Effector memory CD4-positive, alpha-beta T cell (primary cell): ENCODE measurements around the gene PLEKHG3.

ENCODE experiments used
- DNase-seq, 3 donors: peaks; one replicate each; pipeline ENCODE4 v3.0.0-alpha.2; 2020
- H3K27ac ChIP-seq: 2 replicates; pipeline ENCODE4 v1.7.0; 2013; ENCODE audit warnings: mild to moderate bottlenecking, low read length, moderate library complexity; ENCODE audit not compliant: insufficient read depth, poor library complexity, severe bottlenecking
- H3K27me3 ChIP-seq: replicated peaks from 2 replicates; pipeline ENCODE4 v1.7.0; 2013; ENCODE audit warnings: mild to moderate bottlenecking, low read length; ENCODE audit not compliant: insufficient read depth, control insufficient read depth, poor library complexity, severe bottlenecking
- H3K36me3 ChIP-seq: 2 replicates; pipeline ENCODE4 v1.7.0; 2013; ENCODE audit warnings: mild to moderate bottlenecking, low read length, moderate library complexity; ENCODE audit not compliant: control insufficient read depth, insufficient read depth
- H3K4me1 ChIP-seq: 2 replicates; pipeline ENCODE4 v1.7.0; 2013; ENCODE audit warnings: low read length, mild to moderate bottlenecking; ENCODE audit not compliant: control insufficient read depth, insufficient read depth, poor library complexity, severe bottlenecking
- H3K4me3 ChIP-seq: 2 replicates; pipeline ENCODE4 v1.7.0; 2013; ENCODE audit warnings: low read length, low read depth, mild to moderate bottlenecking; ENCODE audit not compliant: insufficient read depth, poor library complexity, severe bottlenecking
- H3K9me3 ChIP-seq: 2 replicates; pipeline ENCODE4 v1.7.0; 2013; ENCODE audit warnings: mild to moderate bottlenecking, low read length, moderate library complexity; ENCODE audit not compliant: control insufficient read depth

The PLEKHG3 gene

DNA sequence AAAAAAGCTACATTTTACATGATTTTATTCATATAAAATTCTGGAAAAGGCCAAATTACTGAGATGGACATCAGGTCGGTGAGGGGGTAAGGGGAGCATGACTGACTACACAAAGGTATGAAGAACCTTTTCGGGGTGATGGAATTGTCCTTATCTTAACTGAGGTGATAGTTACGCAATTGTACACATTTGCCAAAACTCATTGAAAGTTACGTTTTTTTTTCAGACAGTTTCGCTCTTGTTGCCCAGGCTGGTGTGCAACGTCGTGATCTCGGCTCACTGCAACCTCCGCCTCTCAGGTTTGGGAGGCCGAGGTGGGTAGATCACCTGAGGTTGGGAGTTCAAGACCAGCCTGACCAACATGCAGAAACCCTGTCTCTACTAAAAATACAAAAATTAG lies 29.4 kb upstream of the PLEKHG3 start:
- no peak for DNase-seq
- H3K4me1 ChIP-seq = peaks cover 19% of the 10 kb centered on the region
- no peaks in the 10 kb centered on the region for H3K36me3 ChIP-seq
- no peak overlapping the region for H3K4me3 ChIP-seq
- no peaks in the 10 kb centered on the region for H3K9me3 ChIP-seq
- no peak overlapping the region for H3K27ac ChIP-seq
- H3K27me3 ChIP-seq = no peaks in the 10 kb centered on the region

DNA sequence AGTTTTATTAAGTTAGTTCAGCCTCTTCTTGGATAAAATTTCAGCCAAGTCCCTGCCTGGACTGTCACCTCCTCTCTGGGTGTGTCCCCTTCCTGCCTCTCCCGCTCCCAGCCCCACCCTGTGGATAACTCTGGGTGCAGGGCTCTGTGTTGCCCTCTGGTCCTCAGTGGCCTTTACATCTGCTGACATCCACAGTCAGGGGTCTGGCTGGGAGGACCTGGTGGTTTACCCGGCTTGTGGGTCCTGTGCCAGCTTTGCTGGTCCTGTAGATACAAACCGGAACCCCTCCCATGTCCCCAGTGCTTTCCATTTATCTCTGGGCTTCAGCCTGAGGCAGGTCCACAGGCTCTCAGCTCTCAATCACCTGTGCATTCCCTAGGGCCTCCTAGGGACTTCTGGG lies 28.9 kb upstream of the PLEKHG3 start:
- H3K36me3 ChIP-seq = no peaks in the 10 kb centered on the region
- H3K27ac ChIP-seq = no peak overlapping the region
- no peak for DNase-seq
- no peak overlapping the region for H3K4me3 ChIP-seq
- no peaks in the 10 kb centered on the region for H3K27me3 ChIP-seq
- H3K4me1 ChIP-seq = peaks cover 19% of the 10 kb centered on the region
- no peaks in the 10 kb centered on the region for H3K9me3 ChIP-seq

DNA sequence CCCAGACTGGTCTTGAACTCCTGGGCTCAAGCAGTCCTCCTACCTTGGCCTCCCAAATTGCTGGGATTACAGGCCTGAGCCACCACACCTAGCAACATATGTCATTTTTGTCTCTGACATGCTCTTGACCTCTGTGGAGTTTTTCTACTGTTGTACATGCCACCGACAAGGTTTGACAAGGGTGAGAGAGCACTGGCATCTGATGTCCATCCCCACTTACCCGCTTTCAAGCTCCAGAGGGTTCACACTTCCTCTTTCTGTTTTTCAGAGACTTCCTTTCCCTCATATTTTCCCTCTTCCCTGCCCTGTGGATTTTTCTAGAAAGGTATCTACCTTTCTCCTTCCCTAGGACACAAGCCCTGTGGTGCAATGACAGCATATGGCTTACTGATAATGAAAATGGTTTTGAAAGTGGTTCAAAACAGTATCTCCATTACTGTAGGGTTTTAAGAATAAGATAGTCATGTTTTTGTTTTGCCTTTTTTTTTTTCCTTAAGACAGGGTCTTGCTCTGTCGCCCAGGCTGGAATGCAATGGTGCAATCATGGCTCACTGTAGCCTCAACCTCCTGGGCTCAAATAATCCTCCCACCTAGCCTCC lies 27.7 kb upstream of the PLEKHG3 start:
- no peak overlapping the region for H3K27ac ChIP-seq
- H3K4me1 ChIP-seq = peaks cover 17% of the 10 kb centered on the region
- no peak for DNase-seq
- no peaks in the 10 kb centered on the region for H3K9me3 ChIP-seq
- no peaks in the 10 kb centered on the region for H3K36me3 ChIP-seq
- H3K4me3 ChIP-seq = no peak overlapping the region
- H3K27me3 ChIP-seq = no peaks in the 10 kb centered on the region

DNA sequence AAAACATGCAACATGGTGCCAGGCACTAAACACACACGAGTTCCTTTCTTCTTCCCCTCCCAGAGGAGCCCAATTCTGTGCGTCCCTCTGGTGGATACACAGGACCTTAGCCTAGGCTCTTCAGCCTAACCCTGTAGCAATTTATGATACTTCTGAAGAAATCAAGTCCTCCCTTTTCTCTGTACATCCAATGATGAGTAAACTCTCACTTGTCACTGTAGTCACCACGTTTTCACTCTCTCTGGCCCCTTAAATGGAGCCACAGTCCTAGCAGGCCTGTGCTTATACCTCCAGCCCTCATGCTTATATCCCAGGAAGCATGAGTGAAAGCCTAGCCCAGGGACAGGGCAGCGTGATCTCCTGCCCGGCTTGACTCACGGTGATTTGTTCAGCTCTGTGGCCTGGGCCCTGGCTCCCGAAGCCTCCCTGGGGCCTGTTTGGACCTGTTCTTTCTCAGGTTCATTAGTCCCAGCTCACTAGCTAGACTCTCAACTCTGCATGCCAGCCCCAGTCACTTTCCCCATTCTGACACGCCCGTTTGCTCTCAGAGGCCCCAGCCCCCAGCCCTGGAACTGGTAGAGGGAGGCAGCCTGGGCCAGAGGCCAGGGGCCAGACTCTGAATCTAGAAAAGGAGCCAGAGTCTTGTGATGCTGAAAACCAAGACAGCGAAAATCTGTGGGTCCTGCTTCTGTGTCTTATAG lies 24.1 kb upstream of the PLEKHG3 start:
- no peaks in the 10 kb centered on the region for H3K9me3 ChIP-seq
- no peak overlapping the region for H3K4me3 ChIP-seq
- DNase-seq = no peak
- no peaks in the 10 kb centered on the region for H3K27me3 ChIP-seq
- H3K27ac ChIP-seq = no peak overlapping the region
- H3K36me3 ChIP-seq = no peaks in the 10 kb centered on the region
- no peaks in the 10 kb centered on the region for H3K4me1 ChIP-seq

- H3K36me3 ChIP-seq = no peaks in the 10 kb centered on the region
- H3K4me3 ChIP-seq = no peak overlapping the region
- H3K9me3 ChIP-seq = no peaks in the 10 kb centered on the region
- no peak for DNase-seq
- no peak overlapping the region for H3K27ac ChIP-seq
- H3K27me3 ChIP-seq = no peaks in the 10 kb centered on the region
- no peaks in the 10 kb centered on the region for H3K4me1 ChIP-seq
Observed at GRCh38 chr14:64680714-64681065, 23.5 kb upstream of the PLEKHG3 start.

- Histone ChIP-seq H3K27ac (no peak overlapping the region), H3K4me1 (no peaks in the 10 kb centered on the region)
Observed at GRCh38 chr14:64681796-64682710, 22.2 kb upstream of the PLEKHG3 start.

GRCh38 chr14:64682843-64683242 lies 21.4 kb upstream of the PLEKHG3 start:
- H3K27ac ChIP-seq = no peak overlapping the region
- H3K4me1 ChIP-seq = no peaks in the 10 kb centered on the region
- no peaks in the 10 kb centered on the region for H3K9me3 ChIP-seq

More at GRCh38 chr14:64681796-64682710, 22.2 kb upstream of the PLEKHG3 start:
- no peaks in the 10 kb centered on the region for H3K9me3 ChIP-seq
- H3K4me3 ChIP-seq = no peak overlapping the region
- no peaks in the 10 kb centered on the region for H3K27me3 ChIP-seq
- DNase-seq = no peak
- H3K36me3 ChIP-seq = no peaks in the 10 kb centered on the region

DNA sequence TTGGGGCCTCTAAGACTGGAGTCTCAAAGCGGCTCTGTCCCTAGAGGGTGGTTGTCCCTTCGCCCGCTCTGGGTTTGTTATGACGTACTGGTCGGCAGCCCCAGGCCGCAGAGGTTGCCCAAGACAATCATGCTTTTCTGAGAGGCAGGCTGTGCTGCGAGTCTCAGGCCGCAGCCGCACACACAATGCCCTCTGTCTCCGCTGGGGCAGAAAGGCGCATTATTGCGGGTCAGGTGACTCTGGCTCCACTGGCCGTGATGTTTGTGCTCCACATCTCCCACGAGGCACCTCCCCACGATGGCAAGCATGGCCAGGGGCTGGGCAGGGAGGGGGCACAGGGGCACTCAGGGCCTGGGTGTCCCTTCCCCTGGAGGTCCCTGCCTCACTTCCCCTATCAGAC lies 21.0 kb upstream of the PLEKHG3 start:
- H3K27me3 ChIP-seq = no peaks in the 10 kb centered on the region
- H3K9me3 ChIP-seq = no peaks in the 10 kb centered on the region
- no peak overlapping the region for H3K27ac ChIP-seq
- DNase-seq = no peak
- no peaks in the 10 kb centered on the region for H3K36me3 ChIP-seq
- peaks cover 3% of the 10 kb centered on the region for H3K4me1 ChIP-seq
- no peak overlapping the region for H3K4me3 ChIP-seq

More at GRCh38 chr14:64682843-64683242, 21.4 kb upstream of the PLEKHG3 start:
- H3K36me3 ChIP-seq = no peaks in the 10 kb centered on the region
- no peaks in the 10 kb centered on the region for H3K27me3 ChIP-seq
- no peak overlapping the region for H3K4me3 ChIP-seq
- DNase-seq = no peak

GRCh38 chr14:64684091-64684490 lies 20.1 kb upstream of the PLEKHG3 start:
- Histone ChIP-seq H3K4me3 (no peak overlapping the region), H3K4me1 (peaks cover 11% of the 10 kb centered on the region), H3K36me3 (no peaks in the 10 kb centered on the region), H3K27me3 (no peaks in the 10 kb centered on the region), H3K27ac (no peak overlapping the region), H3K9me3 (no peaks in the 10 kb centered on the region)
- no peak for DNase-seq
